Mesothelial cell of epicardium (in vitro differentiated cells): Measurements from ENCODE around the gene ALK. TPM values are rescaled to one million over a fixed set of nuclear protein-coding genes. Genes with fewer than 3 reads are reported as not detected.

Experiments used
- DNase-seq, 2 experiments: peaks; one replicate each; pipeline ENCODE4 v3.0.0; 2021; ENCODE audit warnings: low spot score in 2 of 2; ENCODE audit not compliant: unreplicated experiment in 2 of 2
- H3K27ac Mint-ChIP-seq: 2 replicates; pipeline ENCODE4 v1.8.0; 2021; ENCODE audit warnings: mixed read lengths
- H3K27me3 Mint-ChIP-seq: 2 replicates; pipeline ENCODE4 v1.8.0; 2021; ENCODE audit warnings: low read depth, mixed read lengths
- H3K36me3 Mint-ChIP-seq: 2 replicates; pipeline ENCODE4 v1.8.0; 2021; ENCODE audit warnings: mixed read lengths
- H3K4me1 Mint-ChIP-seq: 2 replicates; pipeline ENCODE4 v1.8.0; 2021; ENCODE audit warnings: mixed read lengths
- H3K4me3 Mint-ChIP-seq: 2 replicates; pipeline ENCODE4 v1.8.0; 2021; ENCODE audit warnings: mild to moderate bottlenecking, moderate library complexity, mixed read lengths
- H3K9me3 Mint-ChIP-seq: 2 replicates; pipeline ENCODE4 v1.8.0; 2021; ENCODE audit warnings: mixed read lengths
- total RNA-seq: library from RNA; stranded (reverse); gene quantifications from 3 replicates; pipeline ENCODE4 v1.2.1, GENCODE V29; 2021
- TF ChIP-seq, protein P1 (sequence below): fragments of 200-600 bp; sonication (generic); IDR thresholded peaks from one replicate; pipeline ENCODE4 v1.5.0; 2021; ENCODE audit warnings: antibody characterized with exemption; ENCODE audit not compliant: unreplicated experiment

ALK gene
- total RNA-seq, 1 donor from 2014 or later: 0.13 TPM

- Mint-ChIP-seq H3K4me1 (no peaks in the 10 kb centered on the region), H3K27ac (no peak overlapping the region), H3K36me3 (no peaks in the 10 kb centered on the region), H3K27me3 (peaks cover 39% of the 10 kb centered on the region), H3K4me3 (no peak overlapping the region), H3K9me3 (no peaks in the 10 kb centered on the region)
- DNase-seq: no peak
- TF ChIP-seq, protein P1, sequence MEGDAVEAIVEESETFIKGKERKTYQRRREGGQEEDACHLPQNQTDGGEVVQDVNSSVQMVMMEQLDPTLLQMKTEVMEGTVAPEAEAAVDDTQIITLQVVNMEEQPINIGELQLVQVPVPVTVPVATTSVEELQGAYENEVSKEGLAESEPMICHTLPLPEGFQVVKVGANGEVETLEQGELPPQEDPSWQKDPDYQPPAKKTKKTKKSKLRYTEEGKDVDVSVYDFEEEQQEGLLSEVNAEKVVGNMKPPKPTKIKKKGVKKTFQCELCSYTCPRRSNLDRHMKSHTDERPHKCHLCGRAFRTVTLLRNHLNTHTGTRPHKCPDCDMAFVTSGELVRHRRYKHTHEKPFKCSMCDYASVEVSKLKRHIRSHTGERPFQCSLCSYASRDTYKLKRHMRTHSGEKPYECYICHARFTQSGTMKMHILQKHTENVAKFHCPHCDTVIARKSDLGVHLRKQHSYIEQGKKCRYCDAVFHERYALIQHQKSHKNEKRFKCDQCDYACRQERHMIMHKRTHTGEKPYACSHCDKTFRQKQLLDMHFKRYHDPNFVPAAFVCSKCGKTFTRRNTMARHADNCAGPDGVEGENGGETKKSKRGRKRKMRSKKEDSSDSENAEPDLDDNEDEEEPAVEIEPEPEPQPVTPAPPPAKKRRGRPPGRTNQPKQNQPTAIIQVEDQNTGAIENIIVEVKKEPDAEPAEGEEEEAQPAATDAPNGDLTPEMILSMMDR: no peak
These were observed 571.9 kb downstream of the ALK start for GRCh38 chr2:29349316-29350030.

DNA sequence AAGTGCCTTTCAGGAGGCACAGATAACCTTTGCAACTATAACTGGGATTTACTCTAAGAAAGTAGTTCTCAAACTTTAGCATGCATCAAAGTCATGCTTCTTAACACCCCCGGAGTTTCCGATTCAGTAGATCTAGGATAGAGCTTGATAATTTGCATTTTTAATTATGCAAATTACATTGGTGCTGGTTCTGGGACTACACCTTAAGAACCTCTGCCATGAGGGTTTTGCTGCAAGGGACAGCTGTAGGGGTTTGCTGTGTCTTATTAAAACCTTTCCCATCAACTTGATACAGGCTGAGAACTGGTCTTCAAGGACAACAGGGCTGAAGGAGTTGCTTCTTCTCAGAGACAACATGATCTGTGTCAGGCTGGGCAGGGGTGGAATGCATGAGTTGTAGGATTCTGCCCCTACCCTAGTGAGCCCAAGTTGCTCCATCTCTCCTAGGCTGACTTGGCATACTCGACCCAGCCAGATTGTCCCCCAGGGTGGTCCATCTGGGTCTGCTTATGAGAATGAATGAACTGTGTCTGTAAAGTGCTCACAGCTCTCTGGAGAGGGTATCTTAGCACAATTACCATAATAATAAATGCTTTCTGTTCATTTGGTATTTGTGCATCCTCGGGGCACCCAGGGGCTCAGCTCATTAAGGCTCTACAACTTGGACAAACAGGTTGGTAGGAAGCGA lies 573.5 kb downstream of the ALK start:
- H3K27ac Mint-ChIP-seq: no peak overlapping the region
- H3K9me3 Mint-ChIP-seq: no peaks in the 10 kb centered on the region
- H3K27me3 Mint-ChIP-seq: peaks cover 42% of the 10 kb centered on the region
- H3K4me1 Mint-ChIP-seq: no peaks in the 10 kb centered on the region
- no peak overlapping the region for H3K4me3 Mint-ChIP-seq
- DNase-seq: no peak
- H3K36me3 Mint-ChIP-seq: no peaks in the 10 kb centered on the region
- TF ChIP-seq, protein P1: no peak

- H3K9me3 Mint-ChIP-seq: no peaks in the 10 kb centered on the region
- H3K27me3 Mint-ChIP-seq: peaks cover 36% of the 10 kb centered on the region
- H3K4me3 Mint-ChIP-seq: no peak overlapping the region
- TF ChIP-seq, protein P1: no peak
- no peaks in the 10 kb centered on the region for H3K36me3 Mint-ChIP-seq
- no peak for DNase-seq
- H3K4me1 Mint-ChIP-seq: no peaks in the 10 kb centered on the region
- no peak overlapping the region for H3K27ac Mint-ChIP-seq
These were observed 576.1 kb downstream of the ALK start for GRCh38 chr2:29345236-29345635.

DNA sequence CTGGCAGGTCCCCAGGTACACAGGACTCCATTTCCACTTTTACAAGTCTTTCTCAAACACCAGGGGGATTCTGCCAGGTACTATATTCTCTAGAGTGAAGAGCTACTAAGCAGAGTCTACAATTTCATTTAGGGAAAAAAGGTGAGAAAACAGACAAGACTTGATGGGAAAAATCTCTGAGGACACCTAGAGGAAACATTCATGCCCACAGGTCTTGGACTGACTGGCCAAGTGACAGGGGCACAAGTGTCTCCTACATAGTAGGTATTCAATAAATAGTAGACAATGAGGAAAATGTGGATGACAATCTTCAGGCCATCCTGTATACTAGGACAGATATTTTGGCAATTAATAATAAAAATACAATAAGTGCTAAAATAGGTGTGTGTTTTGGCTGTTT lies 577.6 kb downstream of the ALK start:
- no peak overlapping the region for H3K27ac Mint-ChIP-seq
- TF ChIP-seq, protein P1: no peak
- H3K4me3 Mint-ChIP-seq: no peak overlapping the region
- DNase-seq: no peak
- H3K27me3 Mint-ChIP-seq: peaks cover 37% of the 10 kb centered on the region
- H3K4me1 Mint-ChIP-seq: no peaks in the 10 kb centered on the region
- no peaks in the 10 kb centered on the region for H3K36me3 Mint-ChIP-seq
- no peaks in the 10 kb centered on the region for H3K9me3 Mint-ChIP-seq

- no peaks in the 10 kb centered on the region for H3K36me3 Mint-ChIP-seq
- H3K4me1 Mint-ChIP-seq: no peaks in the 10 kb centered on the region
- TF ChIP-seq, protein P1: no peak
- H3K9me3 Mint-ChIP-seq: no peaks in the 10 kb centered on the region
- DNase-seq: no peak
- H3K27ac Mint-ChIP-seq: no peak overlapping the region
- no peak overlapping the region for H3K4me3 Mint-ChIP-seq
- H3K27me3 Mint-ChIP-seq: peaks cover 11% of the 10 kb centered on the region
These were observed 584.8 kb downstream of the ALK start for GRCh38 chr2:29336341-29337241.
